Loucy (cell line): Measurements from ENCODE around the gene ZDHHC22.

Source experiments
- H2AFZ ChIP-seq: fragments of 200-600 bp; sonication (generic); 2 replicates; pipeline ENCODE4 v1.6.0; 2016; ENCODE audit warnings: antibody characterized with exemption, mild to moderate bottlenecking, low read length, moderate library complexity
- H3F3A ChIP-seq: fragments of 200-600 bp; 2 replicates; pipeline ENCODE4 v1.6.0; 2016; ENCODE audit warnings: antibody characterized with exemption, low read depth, mild to moderate bottlenecking
- H3K27me3 ChIP-seq: fragments of 200-600 bp; sonication (generic); 2 replicates; pipeline ENCODE4 v1.6.1; 2014; ENCODE audit warnings: low read length, mild to moderate bottlenecking; ENCODE audit not compliant: insufficient read depth, poor library complexity, severe bottlenecking
- H3K36me3 ChIP-seq: fragments of 200-600 bp; sonication (generic); 2 replicates; pipeline ENCODE4 v1.6.1; 2016; ENCODE audit warnings: low read length; ENCODE audit not compliant: insufficient read depth
- H3K4me1 ChIP-seq: fragments of 200-600 bp; sonication (generic); 2 replicates; pipeline ENCODE4 v1.5.1; 2014; ENCODE audit warnings: low read length, mild to moderate bottlenecking; ENCODE audit not compliant: insufficient read depth, poor library complexity, severe bottlenecking
- H3K4me2 ChIP-seq: fragments of 200-600 bp; sonication (generic); 2 replicates; pipeline ENCODE4 v1.6.0; 2014; ENCODE audit warnings: antibody characterized with exemption, low read length, low read depth, mild to moderate bottlenecking; ENCODE audit not compliant: poor library complexity, severe bottlenecking
- H3K4me3 ChIP-seq: fragments of 200-600 bp; sonication (generic); 2 replicates; pipeline ENCODE4 v1.5.1; 2014; ENCODE audit warnings: low read length, mild to moderate bottlenecking, mixed read lengths; ENCODE audit not compliant: poor library complexity, severe bottlenecking
- H3K79me2 ChIP-seq: fragments of 200-600 bp; sonication (generic); 2 replicates; pipeline ENCODE4 v1.6.1; 2014; ENCODE audit warnings: low read length; ENCODE audit not compliant: insufficient read depth
- H3K9ac ChIP-seq: fragments of 200-600 bp; sonication (generic); 2 replicates; pipeline ENCODE4 v1.6.0; 2014; ENCODE audit warnings: mild to moderate bottlenecking, low read depth, low read length, moderate library complexity; ENCODE audit not compliant: poor library complexity, severe bottlenecking
- H3K9me2 ChIP-seq: fragments of 200-600 bp; sonication (generic); replicated peaks from 2 replicates; pipeline ENCODE4 v1.6.1; 2016; ENCODE audit warnings: low read depth, low read length, mixed read lengths
- H3K9me3 ChIP-seq: fragments of 200-600 bp; sonication (generic); 2 replicates; pipeline ENCODE4 v1.6.1; 2014; ENCODE audit warnings: mild to moderate bottlenecking, antibody characterized with exemption, low read length, low read depth; ENCODE audit not compliant: insufficient read depth
- H4K20me1 ChIP-seq: fragments of 200-600 bp; sonication (generic); 2 replicates; pipeline ENCODE4 v1.6.0; 2014; ENCODE audit warnings: antibody characterized with exemption, low read length, mild to moderate bottlenecking; ENCODE audit not compliant: insufficient read depth, poor library complexity, severe bottlenecking
- EZH2phosphoT487 ChIP-seq: fragments of 200-600 bp; IDR thresholded peaks from 2 replicates; pipeline ENCODE4 v1.6.1; 2018; ENCODE audit warnings: antibody characterized with exemption, mild to moderate bottlenecking, moderate library complexity, borderline replicate concordance
- TF ChIP-seq, protein P1 (sequence below): fragments of 200-600 bp; sonication (generic); conservative IDR thresholded peaks from 2 replicates; pipeline ENCODE4 v1.5.1; 2014; ENCODE audit warnings: mild to moderate bottlenecking, antibody characterized with exemption, low read length

Gene ZDHHC22

GRCh38 chr14:77094672-77095284 lies 46.8 kb downstream of the ZDHHC22 start:
- no peak overlapping the region for H3K9ac ChIP-seq
- no peak overlapping the region for H3K4me3 ChIP-seq
- H3K27me3 ChIP-seq, result no peaks in the 10 kb centered on the region
- H2AFZ ChIP-seq, result no peak overlapping the region
- H3F3A ChIP-seq, result no peaks in the 10 kb centered on the region
- no peaks in the 10 kb centered on the region for H3K9me2 ChIP-seq
- no peak overlapping the region for H3K4me2 ChIP-seq
- peaks cover 15% of the 10 kb centered on the region for H3K4me1 ChIP-seq
- peaks cover 8% of the 10 kb centered on the region; the same call in 1 of the 2 replicates for H3K9me3 ChIP-seq
- H4K20me1 ChIP-seq, result no peaks in the 10 kb centered on the region
- TF ChIP-seq EZH2phosphoT487, result no peak
- TF ChIP-seq, protein P1, sequence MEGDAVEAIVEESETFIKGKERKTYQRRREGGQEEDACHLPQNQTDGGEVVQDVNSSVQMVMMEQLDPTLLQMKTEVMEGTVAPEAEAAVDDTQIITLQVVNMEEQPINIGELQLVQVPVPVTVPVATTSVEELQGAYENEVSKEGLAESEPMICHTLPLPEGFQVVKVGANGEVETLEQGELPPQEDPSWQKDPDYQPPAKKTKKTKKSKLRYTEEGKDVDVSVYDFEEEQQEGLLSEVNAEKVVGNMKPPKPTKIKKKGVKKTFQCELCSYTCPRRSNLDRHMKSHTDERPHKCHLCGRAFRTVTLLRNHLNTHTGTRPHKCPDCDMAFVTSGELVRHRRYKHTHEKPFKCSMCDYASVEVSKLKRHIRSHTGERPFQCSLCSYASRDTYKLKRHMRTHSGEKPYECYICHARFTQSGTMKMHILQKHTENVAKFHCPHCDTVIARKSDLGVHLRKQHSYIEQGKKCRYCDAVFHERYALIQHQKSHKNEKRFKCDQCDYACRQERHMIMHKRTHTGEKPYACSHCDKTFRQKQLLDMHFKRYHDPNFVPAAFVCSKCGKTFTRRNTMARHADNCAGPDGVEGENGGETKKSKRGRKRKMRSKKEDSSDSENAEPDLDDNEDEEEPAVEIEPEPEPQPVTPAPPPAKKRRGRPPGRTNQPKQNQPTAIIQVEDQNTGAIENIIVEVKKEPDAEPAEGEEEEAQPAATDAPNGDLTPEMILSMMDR, result peak; percentile 85
- no peaks in the 10 kb centered on the region for H3K36me3 ChIP-seq
- H3K79me2 ChIP-seq, result peaks cover 18% of the 10 kb centered on the region

- H3K9ac ChIP-seq, result no peak overlapping the region
- H3K9me2 ChIP-seq, result no peaks in the 10 kb centered on the region
- TF ChIP-seq, protein P1, result no peak
- peaks cover 10% of the 10 kb centered on the region for H3K79me2 ChIP-seq
- no peaks in the 10 kb centered on the region for H3K27me3 ChIP-seq
- H3K36me3 ChIP-seq, result no peaks in the 10 kb centered on the region
- H2AFZ ChIP-seq, result no peak overlapping the region
- H3K4me2 ChIP-seq, result no peak overlapping the region
- peaks cover 6% of the 10 kb centered on the region for H3K4me1 ChIP-seq
- H3F3A ChIP-seq, result no peaks in the 10 kb centered on the region
- H4K20me1 ChIP-seq, result no peaks in the 10 kb centered on the region
- no peak overlapping the region for H3K4me3 ChIP-seq
- peaks cover 8% of the 10 kb centered on the region; the same call in 1 of the 2 replicates for H3K9me3 ChIP-seq
Observed at GRCh38 chr14:77092676-77093075, 48.9 kb downstream of the ZDHHC22 start.

DNA sequence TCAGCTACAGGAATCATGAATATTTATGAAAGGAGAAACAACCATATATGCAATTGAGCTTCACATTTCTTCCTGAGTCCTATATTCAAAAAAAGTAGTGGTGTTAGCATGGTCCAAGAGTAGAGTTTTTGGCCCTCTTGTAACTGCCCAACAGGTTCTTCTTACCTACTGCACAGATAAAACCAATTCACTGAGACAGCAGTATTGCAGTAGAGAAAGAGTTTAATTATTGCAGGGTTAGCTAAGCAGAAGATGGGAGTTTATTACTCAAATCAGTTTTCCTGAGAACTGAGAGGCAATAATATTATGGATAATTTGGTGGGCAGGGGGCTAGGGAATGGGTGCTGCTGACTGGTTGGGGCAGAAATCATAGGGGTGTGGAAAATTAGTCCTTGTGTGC lies 50.1 kb downstream of the ZDHHC22 start:
- Histone ChIP-seq H3K27me3 (no peaks in the 10 kb centered on the region), H3K4me3 (no peak overlapping the region), H4K20me1 (no peaks in the 10 kb centered on the region), H3K4me2 (no peak overlapping the region), H3F3A (no peaks in the 10 kb centered on the region), H3K9me2 (no peaks in the 10 kb centered on the region), H3K79me2 (peaks cover under 1% of the 10 kb centered on the region; the same call in 1 of the 2 replicates), H3K9me3 (peaks cover 8% of the 10 kb centered on the region; the same call in 1 of the 2 replicates), H3K36me3 (no peaks in the 10 kb centered on the region), H3K4me1 (no peaks in the 10 kb centered on the region), H2AFZ (no peak overlapping the region), H3K9ac (no peak overlapping the region)
- no peak for TF ChIP-seq EZH2phosphoT487
- TF ChIP-seq, protein P1, result no peak
